ENCODE measurements around the gene CDKN2C. TPM values are rescaled to one million over a fixed set of nuclear protein-coding genes. Genes with fewer than 3 reads are reported as not detected.

CDKN2C gene
- total and polyA plus RNA-seq, 10 of the 15 experiments (the other 5 are each of a cell fraction or from before 2014, with no cell fraction given): 3.3 to 11.7 (median 6.0) TPM

DNA sequence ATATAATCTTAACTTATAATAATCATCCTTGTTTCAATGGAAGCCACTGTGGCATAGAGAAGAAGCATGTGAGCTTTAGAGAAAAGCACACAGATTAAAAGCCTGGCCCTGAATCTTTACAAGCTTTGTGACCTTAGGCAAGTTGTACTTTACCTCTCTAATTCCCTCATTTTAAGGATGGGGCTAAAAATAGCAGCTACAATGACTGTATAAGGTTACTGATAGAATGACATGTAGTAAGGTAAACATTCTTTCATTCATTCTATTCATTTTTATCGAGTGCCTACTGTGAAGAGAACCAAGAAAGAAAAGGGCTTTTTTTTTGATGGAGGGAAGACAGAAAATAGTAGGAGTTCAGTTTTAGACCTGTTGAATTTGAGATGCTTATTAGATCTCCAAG, 25.6 kb downstream of the CDKN2C start (continued):
- TF ChIP-seq, protein P1, sequence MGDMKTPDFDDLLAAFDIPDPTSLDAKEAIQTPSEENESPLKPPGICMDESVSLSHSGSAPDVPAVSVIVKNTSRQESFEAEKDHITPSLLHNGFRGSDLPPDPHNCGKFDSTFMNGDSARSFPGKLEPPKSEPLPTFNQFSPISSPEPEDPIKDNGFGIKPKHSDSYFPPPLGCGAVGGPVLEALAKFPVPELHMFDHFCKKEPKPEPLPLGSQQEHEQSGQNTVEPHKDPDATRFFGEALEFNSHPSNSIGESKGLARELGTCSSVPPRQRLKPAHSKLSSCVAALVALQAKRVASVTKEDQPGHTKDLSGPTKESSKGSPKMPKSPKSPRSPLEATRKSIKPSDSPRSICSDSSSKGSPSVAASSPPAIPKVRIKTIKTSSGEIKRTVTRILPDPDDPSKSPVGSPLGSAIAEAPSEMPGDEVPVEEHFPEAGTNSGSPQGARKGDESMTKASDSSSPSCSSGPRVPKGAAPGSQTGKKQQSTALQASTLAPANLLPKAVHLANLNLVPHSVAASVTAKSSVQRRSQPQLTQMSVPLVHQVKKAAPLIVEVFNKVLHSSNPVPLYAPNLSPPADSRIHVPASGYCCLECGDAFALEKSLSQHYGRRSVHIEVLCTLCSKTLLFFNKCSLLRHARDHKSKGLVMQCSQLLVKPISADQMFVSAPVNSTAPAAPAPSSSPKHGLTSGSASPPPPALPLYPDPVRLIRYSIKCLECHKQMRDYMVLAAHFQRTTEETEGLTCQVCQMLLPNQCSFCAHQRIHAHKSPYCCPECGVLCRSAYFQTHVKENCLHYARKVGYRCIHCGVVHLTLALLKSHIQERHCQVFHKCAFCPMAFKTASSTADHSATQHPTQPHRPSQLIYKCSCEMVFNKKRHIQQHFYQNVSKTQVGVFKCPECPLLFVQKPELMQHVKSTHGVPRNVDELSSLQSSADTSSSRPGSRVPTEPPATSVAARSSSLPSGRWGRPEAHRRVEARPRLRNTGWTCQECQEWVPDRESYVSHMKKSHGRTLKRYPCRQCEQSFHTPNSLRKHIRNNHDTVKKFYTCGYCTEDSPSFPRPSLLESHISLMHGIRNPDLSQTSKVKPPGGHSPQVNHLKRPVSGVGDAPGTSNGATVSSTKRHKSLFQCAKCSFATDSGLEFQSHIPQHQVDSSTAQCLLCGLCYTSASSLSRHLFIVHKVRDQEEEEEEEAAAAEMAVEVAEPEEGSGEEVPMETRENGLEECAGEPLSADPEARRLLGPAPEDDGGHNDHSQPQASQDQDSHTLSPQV (IDR thresholded peaks at IDR 0.05): no peak
- TF ChIP-seq NFIC (IDR thresholded peaks at IDR 0.05; ENCODE audit: low read depth, low read length) (no peak), JUNB (IDR thresholded peaks at IDR 0.05) (no peak), RAD51 (IDR thresholded peaks at IDR 0.05) (no peak), TCF7 (IDR thresholded peaks at IDR 0.05; ENCODE audit: borderline replicate concordance) (no peak), BHLHE40 (IDR thresholded peaks at IDR 0.05; ENCODE audit: borderline replicate concordance in 1 of 2, low read depth in 2 of 2, low read length in 1 of 2) (no peak), MTA2 (IDR thresholded peaks at IDR 0.05; ENCODE audit: low read depth) (no peak)
- TF ChIP-seq, protein P2, sequence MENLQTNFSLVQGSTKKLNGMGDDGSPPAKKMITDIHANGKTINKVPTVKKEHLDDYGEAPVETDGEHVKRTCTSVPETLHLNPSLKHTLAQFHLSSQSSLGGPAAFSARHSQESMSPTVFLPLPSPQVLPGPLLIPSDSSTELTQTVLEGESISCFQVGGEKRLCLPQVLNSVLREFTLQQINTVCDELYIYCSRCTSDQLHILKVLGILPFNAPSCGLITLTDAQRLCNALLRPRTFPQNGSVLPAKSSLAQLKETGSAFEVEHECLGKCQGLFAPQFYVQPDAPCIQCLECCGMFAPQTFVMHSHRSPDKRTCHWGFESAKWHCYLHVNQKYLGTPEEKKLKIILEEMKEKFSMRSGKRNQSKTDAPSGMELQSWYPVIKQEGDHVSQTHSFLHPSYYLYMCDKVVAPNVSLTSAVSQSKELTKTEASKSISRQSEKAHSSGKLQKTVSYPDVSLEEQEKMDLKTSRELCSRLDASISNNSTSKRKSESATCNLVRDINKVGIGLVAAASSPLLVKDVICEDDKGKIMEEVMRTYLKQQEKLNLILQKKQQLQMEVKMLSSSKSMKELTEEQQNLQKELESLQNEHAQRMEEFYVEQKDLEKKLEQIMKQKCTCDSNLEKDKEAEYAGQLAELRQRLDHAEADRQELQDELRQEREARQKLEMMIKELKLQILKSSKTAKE (IDR thresholded peaks at IDR 0.05; ENCODE audit: low read depth, poor library complexity, severe bottlenecking): no peak
